ENCODE results near the gene MRO.

GRCh38 chr18:50855976-50856757, 36.4 kb upstream of the MRO start:
- TF ChIP-seq POLR2A (IDR thresholded peaks at IDR 0.05) = no peak
- TF ChIP-seq, protein P1, sequence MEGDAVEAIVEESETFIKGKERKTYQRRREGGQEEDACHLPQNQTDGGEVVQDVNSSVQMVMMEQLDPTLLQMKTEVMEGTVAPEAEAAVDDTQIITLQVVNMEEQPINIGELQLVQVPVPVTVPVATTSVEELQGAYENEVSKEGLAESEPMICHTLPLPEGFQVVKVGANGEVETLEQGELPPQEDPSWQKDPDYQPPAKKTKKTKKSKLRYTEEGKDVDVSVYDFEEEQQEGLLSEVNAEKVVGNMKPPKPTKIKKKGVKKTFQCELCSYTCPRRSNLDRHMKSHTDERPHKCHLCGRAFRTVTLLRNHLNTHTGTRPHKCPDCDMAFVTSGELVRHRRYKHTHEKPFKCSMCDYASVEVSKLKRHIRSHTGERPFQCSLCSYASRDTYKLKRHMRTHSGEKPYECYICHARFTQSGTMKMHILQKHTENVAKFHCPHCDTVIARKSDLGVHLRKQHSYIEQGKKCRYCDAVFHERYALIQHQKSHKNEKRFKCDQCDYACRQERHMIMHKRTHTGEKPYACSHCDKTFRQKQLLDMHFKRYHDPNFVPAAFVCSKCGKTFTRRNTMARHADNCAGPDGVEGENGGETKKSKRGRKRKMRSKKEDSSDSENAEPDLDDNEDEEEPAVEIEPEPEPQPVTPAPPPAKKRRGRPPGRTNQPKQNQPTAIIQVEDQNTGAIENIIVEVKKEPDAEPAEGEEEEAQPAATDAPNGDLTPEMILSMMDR (IDR thresholded peaks at IDR 0.05) = no peak

All from uterus (tissue), 2 donors.